Heart left ventricle (tissue), 13 donors: ENCODE results near the gene SRGAP3.

Source experiments
- CTCF ChIP-seq, 12 donors: fragments of 200-600 bp; sonication (generic) in 4 of 12; IDR thresholded peaks; one replicate each; pipeline versions ENCODE4 v1.5.0 to v1.8.0; 2018 to 2022; ENCODE audit warnings: antibody characterized with exemption in 12 of 12, mild to moderate bottlenecking in 5 of 12
- POLR2A ChIP-seq, 2 donors: fragments of 450-650 bp; IDR thresholded peaks; one replicate each; pipeline ENCODE4 v1.6.1; 2017; ENCODE audit warnings: antibody characterized with exemption in 2 of 2, mild to moderate bottlenecking in 2 of 2, moderate library complexity in 2 of 2
- donor health status: ischemic (EF 13 %, LVEDD 7.1; RV severe dilation, severe dysfunction).
- donor health status: DM: no; HTN: yes; CAD: no.
- donor health status: DM: no; HTN: no; CAD: no.
- donor health status: ischemic (EF 25% LVEDD 6.9; RV normal size, moderate dysfunction).
- donor health status: ischemic (EF 25% LVEDD 5.7; RV mildly dilated, moderate dysfunction).
- donor health status: ischemic (EF 35%, LVEDD 5.7; RV mildly dilated, moderate dysfunction).
- donor health status: nonischemic (EF 11% LVEDD 7.7; RV severe dilation, severe dysfunction).
- donor health status: DM: yes; HTN: yes; CAD: no.
- donor health status: PGD.
- donor health status: ischemic (EF 29% LVEDD 5.4; RV normal size, mild dysfunction).
- donor health status: nonischemic (EF 23%, LVEDD 6.1; RV moderate dilation, normal function).

DNA sequence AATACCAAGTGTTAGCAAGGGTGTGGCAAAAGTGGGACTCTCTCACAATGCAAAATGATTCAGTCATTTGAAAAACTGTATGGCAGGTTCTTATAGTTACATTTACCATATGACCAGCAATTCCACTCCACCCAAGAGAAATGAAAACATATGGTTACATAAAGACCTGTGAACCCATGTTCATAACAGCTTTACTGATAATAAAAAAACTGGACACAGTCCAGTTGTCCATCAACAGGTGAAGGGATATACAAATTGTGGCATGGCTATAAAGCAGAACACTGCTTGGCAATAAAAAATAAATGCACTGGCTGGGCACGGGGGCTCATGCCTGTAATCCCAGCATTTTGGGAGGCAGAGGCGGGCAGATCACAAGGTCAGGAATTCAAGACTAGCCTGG is 316.9 kb downstream of the SRGAP3 start:
- TF ChIP-seq POLR2A (IDR thresholded peaks at IDR 0.05): no peak
- no peak for TF ChIP-seq CTCF (IDR thresholded peaks at IDR 0.05)
